Hepatocyte (in vitro differentiated cells): ENCODE results near the gene SLMAP.

ENCODE experiments used
- CTCF ChIP-seq: fragments of 200-600 bp; sonication (generic); IDR thresholded peaks from 2 replicates; pipeline ENCODE4 v1.5.1; 2016; ENCODE audit warnings: antibody characterized with exemption, mild to moderate bottlenecking; ENCODE audit not compliant: poor library complexity
- EZH2 ChIP-seq: fragments of 200-600 bp; sonication (generic); IDR thresholded peaks from 2 replicates; pipeline ENCODE4 v1.6.1; 2016; ENCODE audit warnings: antibody characterized with exemption, mild to moderate bottlenecking, borderline replicate concordance

- TF ChIP-seq CTCF (peak; percentile 58), EZH2 (no peak)
Observed at GRCh38 chr3:57852896-57853295, 96.8 kb downstream of the SLMAP start.
